HUES48 (cell line): ENCODE data around the gene CALY.
A peak's percentile ranks its signal among the peaks of the same experiment; 100 is the strongest.

Source experiments
- H3K27ac ChIP-seq: one replicate; pipeline ENCODE4 v1.7.0; 2013; ENCODE audit warnings: low read depth, low read length, inconsistent platforms
- H3K27me3 ChIP-seq: 2 replicates; pipeline ENCODE4 v1.6.1; 2013; ENCODE audit warnings: mild to moderate bottlenecking, low read length; ENCODE audit not compliant: control insufficient read depth, insufficient read depth
- H3K36me3 ChIP-seq: 2 replicates; pipeline ENCODE4 v1.6.1; 2013; ENCODE audit warnings: low read length; ENCODE audit not compliant: control insufficient read depth, insufficient read depth
- H3K4me1 ChIP-seq: 2 replicates; pipeline ENCODE4 v1.6.1; 2013; ENCODE audit warnings: mild to moderate bottlenecking, low read length; ENCODE audit not compliant: control insufficient read depth, insufficient read depth
- H3K4me3 ChIP-seq: 2 replicates; pipeline ENCODE4 v1.5.1; 2013; ENCODE audit warnings: mild to moderate bottlenecking, low read depth, low read length
- H3K9ac ChIP-seq: 2 replicates; pipeline ENCODE4 v1.6.1; 2013; ENCODE audit warnings: mild to moderate bottlenecking, low read depth, low read length, moderate library complexity
- H3K9me3 ChIP-seq: 2 replicates; pipeline ENCODE4 v1.6.1; 2013; ENCODE audit warnings: low read length; ENCODE audit not compliant: control insufficient read depth, insufficient read depth

Gene CALY

DNA sequence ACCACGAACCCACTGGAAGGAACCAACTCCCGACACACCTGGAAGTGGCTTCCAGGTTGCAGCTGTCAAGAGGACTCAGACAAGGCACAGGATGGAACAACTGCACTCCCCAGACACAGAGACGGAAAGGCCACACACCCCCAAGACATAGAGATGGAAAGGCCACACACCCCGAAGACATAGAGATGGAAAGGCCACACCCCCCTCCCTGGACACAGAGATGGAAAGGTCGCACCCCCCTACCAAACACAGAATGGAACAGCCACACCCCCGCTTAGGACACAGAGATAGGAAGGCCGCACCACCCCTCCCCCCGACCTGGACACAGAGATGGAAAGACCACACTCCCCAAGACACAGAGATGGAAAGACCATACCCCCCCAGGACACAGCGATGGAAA, 20.4 kb downstream of the CALY start:
- H3K4me1 ChIP-seq, result no peaks in the 10 kb centered on the region
- peaks cover 14% of the 10 kb centered on the region for H3K36me3 ChIP-seq
- H3K9me3 ChIP-seq, result no peaks in the 10 kb centered on the region
- peaks cover 9% of the 10 kb centered on the region for H3K27me3 ChIP-seq
- H3K4me3 ChIP-seq, result no peak overlapping the region
- H3K27ac ChIP-seq, result no peak overlapping the region
- H3K9ac ChIP-seq, result no peak overlapping the region

DNA sequence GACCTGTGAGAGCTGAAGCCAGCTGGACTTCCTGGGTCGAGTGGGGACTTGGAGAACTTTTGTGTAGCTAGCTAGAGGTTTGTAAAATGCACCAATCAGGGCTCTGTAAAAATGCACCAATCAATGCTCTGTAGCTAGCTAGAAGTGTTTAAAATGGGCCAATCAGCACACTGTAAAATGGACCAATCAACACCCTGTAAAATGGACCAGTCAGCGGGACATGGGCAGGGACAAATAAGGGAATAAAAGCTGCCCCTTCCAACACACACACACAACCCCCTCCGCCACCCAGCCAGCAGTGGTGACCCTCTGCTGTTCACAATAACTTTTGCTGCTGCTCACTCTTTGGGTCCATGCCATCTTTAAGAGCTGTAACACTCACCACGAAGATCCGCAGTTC, 20.8 kb downstream of the CALY start:
- Histone ChIP-seq H3K36me3 (peaks cover 18% of the 10 kb centered on the region), H3K27me3 (peaks cover 9% of the 10 kb centered on the region), H3K4me1 (no peaks in the 10 kb centered on the region), H3K4me3 (no peak overlapping the region), H3K9ac (no peak overlapping the region), H3K9me3 (no peaks in the 10 kb centered on the region), H3K27ac (no peak overlapping the region)

DNA sequence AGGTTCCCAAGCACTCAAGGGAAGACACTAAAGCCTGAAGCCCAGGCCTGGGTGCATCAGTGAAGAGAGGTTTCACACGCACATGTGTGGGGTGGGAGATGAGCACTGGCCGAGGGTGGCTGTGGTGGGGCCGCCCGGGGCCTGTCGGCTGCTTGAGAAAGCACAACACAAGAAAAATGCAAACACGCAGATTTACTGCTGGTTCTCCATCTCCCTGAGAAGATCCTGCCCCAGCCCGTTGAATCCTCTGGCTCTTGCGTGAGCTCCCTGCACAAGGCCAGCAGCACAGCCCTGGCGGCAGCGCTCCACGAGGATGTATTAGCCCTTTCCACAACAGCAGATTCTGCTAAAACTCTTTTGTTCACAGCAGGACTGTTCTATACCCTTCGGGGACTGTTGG, 21.8 kb downstream of the CALY start:
- H3K27me3 ChIP-seq, result peaks cover 9% of the 10 kb centered on the region
- H3K4me3 ChIP-seq, result no peak overlapping the region
- H3K9ac ChIP-seq, result no peak overlapping the region
- peaks cover 28% of the 10 kb centered on the region for H3K36me3 ChIP-seq
- H3K4me1 ChIP-seq, result no peaks in the 10 kb centered on the region
- no peak overlapping the region for H3K27ac ChIP-seq
- no peaks in the 10 kb centered on the region for H3K9me3 ChIP-seq

GRCh38 chr10:133313192-133313591, 23.5 kb downstream of the CALY start:
- Histone ChIP-seq H3K27ac (no peak overlapping the region), H3K36me3 (peaks cover 32% of the 10 kb centered on the region), H3K9me3 (no peaks in the 10 kb centered on the region), H3K4me1 (no peaks in the 10 kb centered on the region), H3K4me3 (no peak overlapping the region), H3K27me3 (no peaks in the 10 kb centered on the region), H3K9ac (no peak overlapping the region)

DNA sequence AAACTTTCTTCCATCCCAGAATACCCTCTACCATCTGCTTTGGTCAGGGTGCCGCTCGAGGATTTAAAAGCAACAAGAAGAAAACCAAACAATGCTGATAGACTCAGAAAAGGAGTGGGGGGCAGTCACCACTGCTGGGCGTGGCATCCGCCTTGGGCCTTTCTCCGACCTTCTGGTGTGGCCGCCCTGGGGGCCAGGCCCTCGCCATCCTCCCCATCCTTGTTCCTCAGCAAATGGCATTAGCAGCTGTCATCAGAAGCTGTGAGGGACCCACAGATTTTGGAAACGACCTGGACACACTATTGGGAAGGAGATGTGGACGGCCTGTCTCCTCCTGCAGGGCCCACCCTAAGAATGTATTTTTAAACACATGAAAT, 23.9 kb downstream of the CALY start:
- Histone ChIP-seq H3K27ac (no peak overlapping the region), H3K27me3 (no peaks in the 10 kb centered on the region), H3K4me1 (no peaks in the 10 kb centered on the region), H3K36me3 (peaks cover 32% of the 10 kb centered on the region), H3K4me3 (no peak overlapping the region), H3K9me3 (no peaks in the 10 kb centered on the region), H3K9ac (no peak overlapping the region)

- H3K27me3 ChIP-seq, result no peaks in the 10 kb centered on the region
- no peak overlapping the region for H3K27ac ChIP-seq
- H3K4me3 ChIP-seq, result no peak overlapping the region
- no peaks in the 10 kb centered on the region for H3K4me1 ChIP-seq
- H3K9me3 ChIP-seq, result no peaks in the 10 kb centered on the region
- peaks cover 32% of the 10 kb centered on the region for H3K36me3 ChIP-seq
- H3K9ac ChIP-seq, result no peak overlapping the region
Observed at GRCh38 chr10:133312016-133312768, 24.5 kb downstream of the CALY start.

DNA sequence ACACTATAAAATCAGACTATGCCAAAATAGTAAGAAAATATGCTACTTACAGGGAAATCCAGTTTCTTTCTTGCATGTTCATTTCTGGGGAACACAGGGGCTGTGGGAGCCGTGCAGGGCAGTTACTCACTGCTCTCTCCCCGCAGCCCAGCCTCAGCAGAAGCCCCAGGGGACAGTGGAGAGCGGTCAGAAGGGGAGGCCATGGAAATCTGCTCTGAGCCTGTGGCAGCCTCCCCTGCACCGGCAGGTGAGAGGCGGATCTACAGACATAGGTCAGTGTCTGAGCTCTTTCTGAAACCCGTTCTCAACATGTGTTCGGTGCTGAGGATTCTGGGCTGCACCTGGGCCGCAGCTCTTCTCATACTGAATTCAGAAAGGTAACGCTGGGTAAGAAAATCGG, 25.1 kb downstream of the CALY start:
- Histone ChIP-seq H3K9me3 (no peaks in the 10 kb centered on the region), H3K27me3 (no peaks in the 10 kb centered on the region), H3K36me3 (peaks cover 32% of the 10 kb centered on the region), H3K9ac (no peak overlapping the region), H3K4me1 (no peaks in the 10 kb centered on the region), H3K27ac (no peak overlapping the region), H3K4me3 (no peak overlapping the region)

DNA sequence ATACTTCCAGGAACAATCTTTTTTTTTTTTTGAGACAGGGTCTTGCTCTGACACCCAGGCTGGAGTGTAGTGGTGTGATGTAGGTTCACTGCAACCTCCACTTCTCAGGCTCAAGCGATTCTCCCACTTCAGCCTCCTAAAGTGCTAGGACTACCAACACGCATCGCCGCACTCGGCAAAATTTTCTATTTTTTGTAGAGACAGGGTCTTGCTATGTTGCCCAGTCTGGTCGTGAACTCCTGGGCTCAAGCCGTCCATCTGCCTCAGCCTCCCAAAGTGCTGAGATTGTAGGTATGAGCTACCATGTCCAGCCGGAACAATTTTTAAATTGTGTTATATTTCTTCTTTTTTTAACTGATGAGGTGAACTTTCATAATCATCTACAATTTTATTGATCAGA, 25.9 kb downstream of the CALY start:
- Histone ChIP-seq H3K27ac (no peak overlapping the region), H3K4me1 (no peaks in the 10 kb centered on the region), H3K9me3 (no peaks in the 10 kb centered on the region), H3K9ac (no peak overlapping the region), H3K4me3 (no peak overlapping the region), H3K27me3 (no peaks in the 10 kb centered on the region), H3K36me3 (peaks cover 32% of the 10 kb centered on the region)

DNA sequence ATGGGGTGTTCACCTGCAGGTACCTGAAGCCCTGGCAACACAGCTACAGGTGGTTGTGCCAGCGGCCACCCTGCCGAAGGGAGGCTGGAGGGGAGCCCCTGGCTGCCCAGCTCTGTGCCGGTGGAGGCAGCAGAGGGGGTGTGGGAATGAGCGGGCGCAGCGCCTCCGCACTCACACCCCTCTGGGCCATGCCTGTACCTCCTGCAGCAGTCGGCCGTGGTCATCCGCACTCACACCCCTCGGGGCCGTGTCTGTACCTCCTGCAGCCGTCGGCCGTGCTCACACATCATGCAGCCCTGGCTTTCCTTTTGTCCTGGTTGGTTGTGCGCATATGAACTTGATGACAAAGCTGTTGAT, 26.3 kb downstream of the CALY start:
- Histone ChIP-seq H3K4me1 (no peaks in the 10 kb centered on the region), H3K4me3 (no peak overlapping the region), H3K9me3 (no peaks in the 10 kb centered on the region), H3K36me3 (peaks cover 32% of the 10 kb centered on the region), H3K27me3 (no peaks in the 10 kb centered on the region), H3K27ac (no peak overlapping the region), H3K9ac (no peak overlapping the region)

- H3K9ac ChIP-seq, result no peak overlapping the region
- no peaks in the 10 kb centered on the region for H3K27me3 ChIP-seq
- peaks cover 32% of the 10 kb centered on the region for H3K36me3 ChIP-seq
- no peaks in the 10 kb centered on the region for H3K4me1 ChIP-seq
- no peak overlapping the region for H3K27ac ChIP-seq
- peak overlapping the region; percentile 49; the same call in 1 of the 2 replicates for H3K4me3 ChIP-seq
- no peaks in the 10 kb centered on the region for H3K9me3 ChIP-seq
Observed at GRCh38 chr10:133309720-133310398, 26.8 kb downstream of the CALY start.

GRCh38 chr10:133309100-133309719, 27.5 kb downstream of the CALY start:
- Histone ChIP-seq H3K27ac (peak overlapping the region; percentile 96), H3K36me3 (peaks cover 32% of the 10 kb centered on the region), H3K27me3 (no peaks in the 10 kb centered on the region), H3K9ac (peak overlapping the region; percentile 96), H3K4me1 (no peaks in the 10 kb centered on the region), H3K9me3 (no peaks in the 10 kb centered on the region), H3K4me3 (peak overlapping the region; percentile 94)
